ENCODE results near the gene MAFG. TPM values are rescaled to one million over a fixed set of nuclear protein-coding genes. Genes with fewer than 3 reads are reported as not detected.
A peak's percentile ranks its signal among the peaks of the same experiment; 100 is the strongest.

Gene MAFG
- total and polyA plus RNA-seq, 9 of the 15 experiments (the other 6 are each of a cell fraction or from before 2014, with no cell fraction given), result 1.1 to 58.1 (median 24.9) TPM

- no peak for TF ChIP-seq SP2 (IDR thresholded peaks at IDR 0.05; ENCODE audit: extremely low read depth, low read depth, low read length, poor library complexity, severe bottlenecking)
- TF ChIP-seq, protein P1, sequence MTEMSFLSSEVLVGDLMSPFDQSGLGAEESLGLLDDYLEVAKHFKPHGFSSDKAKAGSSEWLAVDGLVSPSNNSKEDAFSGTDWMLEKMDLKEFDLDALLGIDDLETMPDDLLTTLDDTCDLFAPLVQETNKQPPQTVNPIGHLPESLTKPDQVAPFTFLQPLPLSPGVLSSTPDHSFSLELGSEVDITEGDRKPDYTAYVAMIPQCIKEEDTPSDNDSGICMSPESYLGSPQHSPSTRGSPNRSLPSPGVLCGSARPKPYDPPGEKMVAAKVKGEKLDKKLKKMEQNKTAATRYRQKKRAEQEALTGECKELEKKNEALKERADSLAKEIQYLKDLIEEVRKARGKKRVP (CRISPR knock-in tag; IDR thresholded peaks at IDR 0.05), result no peak
- TF ChIP-seq CREB1 (IDR thresholded peaks at IDR 0.05), result no peak
- no peak for TF ChIP-seq CREB1 (CRISPR knock-in tag; IDR thresholded peaks at IDR 0.05)
- TF ChIP-seq NONO (IDR thresholded peaks at IDR 0.05; ENCODE audit: low read depth in 2 of 2, low read length in 1 of 2), result 0 out of 4 replicates have a peak, but pooled peaks of 1 of the 2 experiments have one; percentile 5
- 0 out of 2 replicates have a peak, but pooled peaks have one; percentile 49 for TF ChIP-seq ZNF589 (CRISPR knock-in tag; IDR thresholded peaks at IDR 0.05; ENCODE audit: low read depth)
- no peak for TF ChIP-seq C11orf30 (IDR thresholded peaks at IDR 0.05; ENCODE audit: low read depth)
- no peak for TF ChIP-seq ARHGAP35 (IDR thresholded peaks at IDR 0.05; ENCODE audit: partially characterized antibody)
- no peak for TF ChIP-seq RHOXF2B (CRISPR knock-in tag; conservative IDR thresholded peaks at IDR 0.05)
- no peak for TF ChIP-seq HES1 (IDR thresholded peaks at IDR 0.05; ENCODE audit: low read depth)
- TF ChIP-seq, protein P2, sequence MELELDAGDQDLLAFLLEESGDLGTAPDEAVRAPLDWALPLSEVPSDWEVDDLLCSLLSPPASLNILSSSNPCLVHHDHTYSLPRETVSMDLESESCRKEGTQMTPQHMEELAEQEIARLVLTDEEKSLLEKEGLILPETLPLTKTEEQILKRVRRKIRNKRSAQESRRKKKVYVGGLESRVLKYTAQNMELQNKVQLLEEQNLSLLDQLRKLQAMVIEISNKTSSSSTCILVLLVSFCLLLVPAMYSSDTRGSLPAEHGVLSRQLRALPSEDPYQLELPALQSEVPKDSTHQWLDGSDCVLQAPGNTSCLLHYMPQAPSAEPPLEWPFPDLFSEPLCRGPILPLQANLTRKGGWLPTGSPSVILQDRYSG (tag; conservative IDR thresholded peaks at IDR 0.05; ENCODE audit: low read depth), result peak; percentile 79; the same call in 1 of the 2 replicates
- TF ChIP-seq MAFF (IDR thresholded peaks at IDR 0.05; ENCODE audit: low read length), result no peak
- TF ChIP-seq ZNF77 (CRISPR knock-in tag; IDR thresholded peaks at IDR 0.05), result no peak
- TF ChIP-seq, protein P3, sequence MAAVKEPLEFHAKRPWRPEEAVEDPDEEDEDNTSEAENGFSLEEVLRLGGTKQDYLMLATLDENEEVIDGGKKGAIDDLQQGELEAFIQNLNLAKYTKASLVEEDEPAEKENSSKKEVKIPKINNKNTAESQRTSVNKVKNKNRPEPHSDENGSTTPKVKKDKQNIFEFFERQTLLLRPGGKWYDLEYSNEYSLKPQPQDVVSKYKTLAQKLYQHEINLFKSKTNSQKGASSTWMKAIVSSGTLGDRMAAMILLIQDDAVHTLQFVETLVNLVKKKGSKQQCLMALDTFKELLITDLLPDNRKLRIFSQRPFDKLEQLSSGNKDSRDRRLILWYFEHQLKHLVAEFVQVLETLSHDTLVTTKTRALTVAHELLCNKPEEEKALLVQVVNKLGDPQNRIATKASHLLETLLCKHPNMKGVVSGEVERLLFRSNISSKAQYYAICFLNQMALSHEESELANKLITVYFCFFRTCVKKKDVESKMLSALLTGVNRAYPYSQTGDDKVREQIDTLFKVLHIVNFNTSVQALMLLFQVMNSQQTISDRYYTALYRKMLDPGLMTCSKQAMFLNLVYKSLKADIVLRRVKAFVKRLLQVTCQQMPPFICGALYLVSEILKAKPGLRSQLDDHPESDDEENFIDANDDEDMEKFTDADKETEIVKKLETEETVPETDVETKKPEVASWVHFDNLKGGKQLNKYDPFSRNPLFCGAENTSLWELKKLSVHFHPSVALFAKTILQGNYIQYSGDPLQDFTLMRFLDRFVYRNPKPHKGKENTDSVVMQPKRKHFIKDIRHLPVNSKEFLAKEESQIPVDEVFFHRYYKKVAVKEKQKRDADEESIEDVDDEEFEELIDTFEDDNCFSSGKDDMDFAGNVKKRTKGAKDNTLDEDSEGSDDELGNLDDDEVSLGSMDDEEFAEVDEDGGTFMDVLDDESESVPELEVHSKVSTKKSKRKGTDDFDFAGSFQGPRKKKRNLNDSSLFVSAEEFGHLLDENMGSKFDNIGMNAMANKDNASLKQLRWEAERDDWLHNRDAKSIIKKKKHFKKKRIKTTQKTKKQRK (IDR thresholded peaks at IDR 0.05; ENCODE audit: borderline replicate concordance, low read depth, low read length), result no peak
- no peak for TF ChIP-seq SMAD1 (IDR thresholded peaks at IDR 0.05; ENCODE audit: low read depth, low read length, partially characterized antibody)
- TF ChIP-seq, protein P4, sequence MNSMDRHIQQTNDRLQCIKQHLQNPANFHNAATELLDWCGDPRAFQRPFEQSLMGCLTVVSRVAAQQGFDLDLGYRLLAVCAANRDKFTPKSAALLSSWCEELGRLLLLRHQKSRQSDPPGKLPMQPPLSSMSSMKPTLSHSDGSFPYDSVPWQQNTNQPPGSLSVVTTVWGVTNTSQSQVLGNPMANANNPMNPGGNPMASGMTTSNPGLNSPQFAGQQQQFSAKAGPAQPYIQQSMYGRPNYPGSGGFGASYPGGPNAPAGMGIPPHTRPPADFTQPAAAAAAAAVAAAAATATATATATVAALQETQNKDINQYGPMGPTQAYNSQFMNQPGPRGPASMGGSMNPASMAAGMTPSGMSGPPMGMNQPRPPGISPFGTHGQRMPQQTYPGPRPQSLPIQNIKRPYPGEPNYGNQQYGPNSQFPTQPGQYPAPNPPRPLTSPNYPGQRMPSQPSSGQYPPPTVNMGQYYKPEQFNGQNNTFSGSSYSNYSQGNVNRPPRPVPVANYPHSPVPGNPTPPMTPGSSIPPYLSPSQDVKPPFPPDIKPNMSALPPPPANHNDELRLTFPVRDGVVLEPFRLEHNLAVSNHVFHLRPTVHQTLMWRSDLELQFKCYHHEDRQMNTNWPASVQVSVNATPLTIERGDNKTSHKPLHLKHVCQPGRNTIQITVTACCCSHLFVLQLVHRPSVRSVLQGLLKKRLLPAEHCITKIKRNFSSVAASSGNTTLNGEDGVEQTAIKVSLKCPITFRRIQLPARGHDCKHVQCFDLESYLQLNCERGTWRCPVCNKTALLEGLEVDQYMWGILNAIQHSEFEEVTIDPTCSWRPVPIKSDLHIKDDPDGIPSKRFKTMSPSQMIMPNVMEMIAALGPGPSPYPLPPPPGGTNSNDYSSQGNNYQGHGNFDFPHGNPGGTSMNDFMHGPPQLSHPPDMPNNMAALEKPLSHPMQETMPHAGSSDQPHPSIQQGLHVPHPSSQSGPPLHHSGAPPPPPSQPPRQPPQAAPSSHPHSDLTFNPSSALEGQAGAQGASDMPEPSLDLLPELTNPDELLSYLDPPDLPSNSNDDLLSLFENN (IDR thresholded peaks at IDR 0.05; ENCODE audit: low read depth in 2 of 2, low read length in 2 of 2), result no peak
- TF ChIP-seq NELFE (IDR thresholded peaks at IDR 0.05; ENCODE audit: insufficient read depth, insufficient read length), result no peak
These were observed 49.0 kb upstream of the MAFG start (continued) for GRCh38 chr17:81976332-81977210.
